HL-60 (cell line): ENCODE data around the gene LIMCH1.

ENCODE experiments used
- DNase-seq, 2 experiments: peaks; one replicate each; pipeline ENCODE4 v3.0.0-alpha.2; 2010 to 2020; ENCODE audit warnings: low read depth in 1 of 2, low spot score in 1 of 2
- H3K27ac ChIP-seq: fragments of 250-450 bp; sonication (Bioruptor Pico); replicated peaks from 2 replicates; pipeline ENCODE4 v1.5.1; 2020; ENCODE audit warnings: mild to moderate bottlenecking, moderate library complexity
- H3K27me3 ChIP-seq: fragments of 250-450 bp; sonication (Bioruptor Pico); 2 replicates; pipeline ENCODE4 v1.5.1; 2021; ENCODE audit warnings: mild to moderate bottlenecking, moderate library complexity; ENCODE audit not compliant: insufficient read depth, poor library complexity, severe bottlenecking
- H3K4me3 ChIP-seq: replicated peaks from 2 replicates; pipeline ENCODE4 v1.5.1; 2011; ENCODE audit warnings: mild to moderate bottlenecking, control low read depth, low read length; ENCODE audit not compliant: insufficient read depth
- CTCF ChIP-seq: IDR thresholded peaks from one replicate; pipeline ENCODE4 v1.5.1; 2011; ENCODE audit warnings: low read length, control low read depth, inconsistent platforms; ENCODE audit not compliant: insufficient read depth
- GABPA ChIP-seq: IDR thresholded peaks from 2 replicates; pipeline ENCODE4 v1.6.1; 2012; ENCODE audit warnings: low read depth
- POLR2AphosphoS5 ChIP-seq: IDR thresholded peaks from 2 replicates; pipeline ENCODE4 v1.6.1; 2012; ENCODE audit warnings: low read depth
- REST ChIP-seq: IDR thresholded peaks from 2 replicates; pipeline ENCODE4 v1.6.1; 2012; ENCODE audit warnings: low read depth; ENCODE audit not compliant: insufficient replicate concordance
- SPI1 ChIP-seq: IDR thresholded peaks from 2 replicates; pipeline ENCODE4 v1.6.1; 2012; ENCODE audit warnings: low read depth, mild to moderate bottlenecking, borderline replicate concordance

The LIMCH1 gene

GRCh38 chr4:41745292-41746024, 207.5 kb downstream of the LIMCH1 start:
- Histone ChIP-seq H3K4me3 (no peak overlapping the region), H3K27me3 (peaks cover 44% of the 10 kb centered on the region), H3K27ac (no peak overlapping the region)
- DNase-seq: no peak
- TF ChIP-seq CTCF (no peak), POLR2AphosphoS5 (no peak), REST (no peak), GABPA (no peak), SPI1 (no peak)

- no peak overlapping the region for H3K4me3 ChIP-seq
- no peak for DNase-seq
- TF ChIP-seq GABPA (no peak), REST (no peak), POLR2AphosphoS5 (no peak), CTCF (no peak), SPI1 (no peak)
- H3K27ac ChIP-seq: no peak overlapping the region
- H3K27me3 ChIP-seq: peaks cover 49% of the 10 kb centered on the region
Measured at GRCh38 chr4:41746025-41746439, 208.1 kb downstream of the LIMCH1 start.

GRCh38 chr4:41746440-41747229, 208.7 kb downstream of the LIMCH1 start:
- H3K27me3 ChIP-seq: peaks cover 55% of the 10 kb centered on the region
- no peak for DNase-seq
- no peak overlapping the region for H3K27ac ChIP-seq
- no peak overlapping the region for H3K4me3 ChIP-seq
- TF ChIP-seq CTCF (no peak), POLR2AphosphoS5 (no peak), REST (no peak), SPI1 (no peak), GABPA (no peak)
